GM12874 (cell line): ENCODE data around the gene DRD2.

Experiments
- TF ChIP-seq, protein P1 (sequence below): IDR thresholded peaks from 2 replicates; pipeline ENCODE4 v1.5.1; 2011; ENCODE audit warnings: low read depth, mild to moderate bottlenecking, control low read depth, low read length, moderate library complexity; ENCODE audit not compliant: insufficient read depth

Gene DRD2

DNA sequence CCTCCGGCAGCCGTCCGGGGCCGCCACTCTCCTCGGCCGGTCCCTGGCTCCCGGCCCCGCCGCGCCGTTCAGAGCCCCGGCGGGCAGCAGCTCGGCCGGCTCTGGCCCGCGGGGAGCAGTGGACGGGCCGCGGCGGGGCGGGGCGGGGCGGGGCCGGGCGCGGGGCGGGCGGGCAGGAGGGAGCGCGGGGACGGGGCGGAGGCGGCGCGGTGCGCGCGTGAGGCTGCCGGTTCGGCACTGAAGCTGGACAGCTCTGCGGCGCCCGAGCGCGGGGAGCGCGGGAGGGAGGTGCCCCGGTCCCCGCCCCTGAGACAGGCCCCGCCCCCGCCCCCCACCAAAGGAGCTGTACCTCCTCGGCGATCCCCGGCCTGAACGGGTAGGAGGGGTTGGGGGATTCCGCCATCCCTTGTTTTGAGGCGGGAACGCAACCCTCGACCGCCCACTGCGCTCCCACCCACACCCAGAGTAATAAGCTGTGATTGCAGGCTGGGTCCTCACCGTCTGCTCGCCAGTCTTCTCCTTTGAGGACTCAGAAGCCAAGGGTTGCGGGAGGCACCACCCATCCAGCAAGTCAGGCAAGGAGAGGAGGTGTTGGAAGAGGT, at the start of gene DRD2:
Gene DRD2 (minus strand): TSS at position 239 of the 602 bp plus-strand sequence. CDS start 50,747 bp downstream, outside the sequence.
- TF ChIP-seq, protein P1, sequence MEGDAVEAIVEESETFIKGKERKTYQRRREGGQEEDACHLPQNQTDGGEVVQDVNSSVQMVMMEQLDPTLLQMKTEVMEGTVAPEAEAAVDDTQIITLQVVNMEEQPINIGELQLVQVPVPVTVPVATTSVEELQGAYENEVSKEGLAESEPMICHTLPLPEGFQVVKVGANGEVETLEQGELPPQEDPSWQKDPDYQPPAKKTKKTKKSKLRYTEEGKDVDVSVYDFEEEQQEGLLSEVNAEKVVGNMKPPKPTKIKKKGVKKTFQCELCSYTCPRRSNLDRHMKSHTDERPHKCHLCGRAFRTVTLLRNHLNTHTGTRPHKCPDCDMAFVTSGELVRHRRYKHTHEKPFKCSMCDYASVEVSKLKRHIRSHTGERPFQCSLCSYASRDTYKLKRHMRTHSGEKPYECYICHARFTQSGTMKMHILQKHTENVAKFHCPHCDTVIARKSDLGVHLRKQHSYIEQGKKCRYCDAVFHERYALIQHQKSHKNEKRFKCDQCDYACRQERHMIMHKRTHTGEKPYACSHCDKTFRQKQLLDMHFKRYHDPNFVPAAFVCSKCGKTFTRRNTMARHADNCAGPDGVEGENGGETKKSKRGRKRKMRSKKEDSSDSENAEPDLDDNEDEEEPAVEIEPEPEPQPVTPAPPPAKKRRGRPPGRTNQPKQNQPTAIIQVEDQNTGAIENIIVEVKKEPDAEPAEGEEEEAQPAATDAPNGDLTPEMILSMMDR, result no peak

DNA sequence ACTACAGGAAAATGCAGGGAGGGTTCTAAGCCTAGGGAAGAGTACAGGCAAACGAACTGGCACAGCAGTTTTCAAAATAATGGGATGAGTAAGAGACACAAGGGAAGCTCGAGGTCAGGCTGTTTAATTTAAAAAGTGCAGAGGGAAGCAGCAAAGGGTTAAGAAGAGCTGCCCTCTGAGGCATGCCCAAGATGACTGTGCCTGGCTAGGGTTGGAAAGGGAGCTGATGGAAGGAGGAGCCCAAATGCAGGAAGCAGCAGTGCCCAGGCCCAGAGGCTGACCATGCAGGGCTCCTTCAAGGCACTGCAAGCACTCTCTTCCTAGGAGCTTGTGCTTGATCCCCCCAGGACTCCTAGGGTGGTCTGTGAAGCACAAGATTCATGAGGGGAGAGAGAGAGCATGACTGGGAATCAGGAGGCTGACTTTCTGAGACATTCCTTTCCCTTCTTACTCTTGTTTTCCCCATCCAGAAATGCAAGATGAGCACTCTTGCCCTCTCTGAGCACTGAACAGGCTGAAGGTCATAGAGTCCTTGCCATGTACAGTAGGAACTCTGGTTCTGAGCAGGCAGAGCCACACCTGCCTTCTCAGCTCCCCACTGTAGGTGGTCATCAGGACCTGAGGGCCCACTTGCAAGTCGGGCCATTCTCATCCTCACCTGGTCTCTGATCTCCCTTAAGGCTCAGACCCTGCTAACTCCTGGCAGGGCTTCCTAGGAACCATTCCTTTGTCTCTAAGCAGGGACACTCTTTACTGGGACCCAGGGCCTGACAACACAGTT, 46.7 kb upstream of the DRD2 start:
- TF ChIP-seq, protein P1, result no peak

DNA sequence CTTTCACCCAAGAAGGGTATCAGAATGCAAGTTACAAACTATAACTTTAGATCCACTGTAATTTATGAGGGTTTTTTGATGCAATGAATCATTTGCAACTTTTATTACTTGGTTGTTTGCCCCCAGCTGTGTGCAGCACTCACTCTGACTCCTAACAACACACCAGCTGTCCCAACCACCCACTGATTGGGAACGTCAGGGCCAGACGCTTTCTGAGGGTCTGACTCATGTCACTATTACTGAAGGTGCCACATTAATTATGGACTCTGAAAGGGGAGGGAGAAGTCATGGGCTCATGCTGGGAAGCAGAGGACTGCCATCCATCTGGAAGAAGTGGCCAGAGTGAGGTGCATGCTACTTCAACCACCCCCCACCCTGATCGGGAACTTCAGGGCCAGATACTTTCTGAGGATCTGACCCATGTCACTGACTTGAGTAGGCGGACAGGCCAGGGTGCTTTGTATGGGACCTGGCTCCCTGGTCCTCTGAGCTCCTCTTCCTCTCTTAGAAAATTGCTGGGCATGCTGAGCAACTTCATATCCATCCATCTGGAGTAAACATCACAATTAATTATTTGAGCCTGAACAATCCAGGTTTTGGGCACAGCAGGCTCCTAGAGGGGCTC, 44.9 kb upstream of the DRD2 start:
- TF ChIP-seq, protein P1, result no peak

DNA sequence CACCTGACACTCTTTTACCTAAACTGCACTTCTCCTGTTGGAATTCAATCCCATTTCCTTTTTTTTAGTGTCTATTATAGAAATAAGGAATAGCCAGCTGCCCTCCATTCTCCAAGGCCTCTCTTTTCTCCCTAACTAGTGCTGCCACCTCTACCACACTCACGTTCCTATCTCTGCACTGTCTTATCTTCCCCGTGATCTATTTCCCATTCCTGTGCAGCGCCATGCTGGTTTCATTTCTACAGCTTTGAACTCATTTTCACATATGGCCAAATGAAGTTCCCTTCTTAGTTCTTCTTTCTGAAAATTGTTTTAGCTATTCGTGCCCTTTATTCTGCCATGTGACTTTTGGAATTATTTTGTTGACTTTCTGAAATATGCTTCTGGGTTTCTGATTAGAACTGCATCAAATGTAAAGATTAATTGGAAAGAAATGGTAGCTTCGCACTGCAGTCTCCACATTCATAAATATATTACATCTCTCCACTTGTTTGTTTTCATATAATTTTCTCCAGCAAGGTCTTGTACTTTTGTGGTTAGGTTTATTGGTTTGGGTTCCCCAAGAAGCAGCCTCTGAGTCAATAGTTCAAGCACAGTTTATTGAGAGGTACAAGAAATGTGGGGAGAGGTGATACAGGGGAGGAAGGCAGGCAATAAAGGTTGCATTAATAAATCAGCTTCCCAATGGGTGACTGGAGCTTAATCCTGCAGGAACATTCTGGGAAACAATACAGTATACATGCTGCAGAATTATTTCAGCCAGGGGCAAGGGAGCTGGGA, 43.7 kb upstream of the DRD2 start:
- TF ChIP-seq, protein P1, result no peak

DNA sequence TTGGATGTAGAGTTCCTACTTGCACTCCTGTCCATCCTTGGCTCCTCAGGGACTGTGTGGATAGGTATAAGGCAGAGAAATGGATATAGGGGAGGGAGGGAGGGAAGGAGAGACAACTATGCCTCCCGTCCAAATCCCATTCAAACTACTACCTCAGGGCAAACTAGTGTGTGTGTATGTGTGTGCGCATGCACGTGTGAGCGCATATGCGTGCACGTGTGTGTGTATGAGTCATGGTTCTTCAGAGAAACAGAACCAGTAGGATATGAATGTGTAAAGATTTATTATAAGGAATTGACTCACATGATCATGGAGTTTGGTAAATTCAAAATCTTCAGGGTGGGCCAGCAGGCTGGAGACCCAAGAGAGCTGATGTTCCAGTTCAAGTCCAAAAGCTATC, 42.2 kb upstream of the DRD2 start:
- TF ChIP-seq, protein P1, result no peak

DNA sequence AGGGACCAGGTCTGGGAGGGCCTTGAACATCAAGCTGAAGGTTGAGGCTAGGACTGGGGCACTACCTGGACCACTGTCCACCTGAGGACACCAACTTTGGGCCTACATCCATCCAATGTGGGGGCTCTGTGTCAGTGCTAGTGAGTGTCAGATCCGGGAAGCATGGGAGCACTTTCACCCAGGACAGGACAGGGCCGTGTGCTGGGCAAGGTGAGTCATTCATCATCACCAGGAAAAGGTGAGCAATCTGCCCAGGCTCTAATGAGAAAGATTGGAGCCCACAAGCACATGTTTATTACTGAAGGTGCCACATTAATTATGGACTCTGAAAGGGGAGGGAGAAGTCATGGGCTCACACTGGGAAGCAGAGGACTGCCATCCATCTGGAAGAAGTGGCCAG, 39.7 kb upstream of the DRD2 start:
- TF ChIP-seq, protein P1, result no peak

DNA sequence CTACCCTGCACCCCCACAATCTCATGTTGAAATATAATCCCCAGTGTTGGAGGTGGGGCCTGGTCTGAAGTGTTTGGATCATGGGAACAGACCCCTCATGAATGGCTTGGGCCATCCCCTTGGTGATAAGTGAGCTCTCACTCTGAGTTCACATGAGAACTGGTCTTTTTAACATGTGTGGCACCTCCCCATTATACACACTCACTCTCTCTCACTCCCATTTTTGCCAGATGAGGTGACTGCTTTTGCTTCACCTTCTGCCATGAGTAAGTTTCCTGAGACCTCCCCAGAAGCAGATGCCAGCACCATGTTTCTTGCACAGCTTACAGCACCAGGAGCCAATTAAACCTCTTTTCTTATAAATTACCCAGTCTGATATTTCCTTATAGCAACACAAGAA, 32.1 kb upstream of the DRD2 start:
- TF ChIP-seq, protein P1, result no peak
